ENCODE data around the gene CXorf66. TPM values are rescaled to one million over a fixed set of nuclear protein-coding genes. Genes with fewer than 3 reads are reported as not detected.

Gene CXorf66
- total and polyA plus RNA-seq, 9 of the 15 experiments (the other 6 are each of a cell fraction or from before 2014, with no cell fraction given): not detected

DNA sequence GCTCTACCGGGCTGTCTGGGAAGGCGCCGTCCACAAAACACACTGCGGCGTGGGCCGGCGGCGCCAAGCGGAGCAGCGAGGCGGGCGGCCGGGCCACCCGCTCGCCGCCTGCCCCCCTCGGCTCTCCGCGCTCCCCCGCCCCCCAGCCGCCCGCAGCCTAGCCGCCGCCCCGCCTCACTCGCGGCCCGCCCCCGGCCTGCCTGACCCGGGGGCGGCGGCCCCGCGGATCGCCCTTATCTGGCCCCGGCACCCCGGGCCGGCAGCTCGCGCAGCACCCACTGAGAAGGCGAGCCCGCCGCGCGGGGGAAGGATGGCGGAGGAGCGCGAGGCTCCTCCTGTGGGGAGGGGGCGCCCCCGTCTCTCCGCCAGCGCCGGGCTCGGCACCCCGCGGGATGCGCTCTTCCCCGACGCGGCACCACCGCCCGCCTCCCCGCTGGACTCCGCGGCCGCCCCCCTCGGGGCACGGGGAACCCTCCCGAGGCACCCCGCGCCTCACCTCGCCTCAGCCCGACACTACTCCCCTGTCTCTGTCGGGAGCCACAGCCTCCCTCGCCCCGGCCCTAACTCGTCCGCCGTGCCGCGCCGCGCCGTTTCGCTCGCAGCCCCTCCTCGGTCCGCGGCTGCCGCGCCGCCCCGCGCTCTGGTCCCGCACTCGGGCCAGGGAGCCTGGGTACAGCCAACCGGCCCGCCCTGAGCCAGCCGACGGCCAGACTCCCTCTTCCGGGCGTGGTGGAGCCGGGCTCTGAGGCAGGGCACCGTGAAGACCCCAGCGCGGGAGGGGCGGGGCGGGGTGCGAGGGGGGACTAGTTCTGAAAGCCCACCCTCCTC, 33.0 kb downstream of the CXorf66 start (continued):
- TF ChIP-seq HNRNPLL (IDR thresholded peaks at IDR 0.05; ENCODE audit: low read depth, low read length, poor library complexity, severe bottlenecking) (no peak), NCOA6 (IDR thresholded peaks at IDR 0.05) (0 out of 2 replicates have a peak, but pooled peaks have one; percentile 32), ARID4B (CRISPR knock-in tag; IDR thresholded peaks at IDR 0.05) (peak; percentile 30; the same call in 1 of the 2 replicates), POLR2AphosphoS5 (IDR thresholded peaks at IDR 0.05; ENCODE audit: control insufficient read depth, insufficient read depth, low read depth, low read length) (peak; percentile 85; the same call in 1 of the 2 replicates), ZSCAN29 (IDR thresholded peaks at IDR 0.05) (no peak), CCNT2 (IDR thresholded peaks at IDR 0.05; ENCODE audit: borderline replicate concordance, extremely low read depth, insufficient read length, low read depth, low read length) (peak; percentile 84), ZNF696 (CRISPR knock-in tag; conservative IDR thresholded peaks at IDR 0.05) (no peak), TAF1 (IDR thresholded peaks at IDR 0.05; ENCODE audit: control insufficient read depth, extremely low read depth, insufficient read depth, low read length, severe bottlenecking) (peak; percentile 71), CREM (IDR thresholded peaks at IDR 0.05; ENCODE audit: low read depth) (0 out of 2 replicates have a peak, but pooled peaks have one; percentile 3), ZBTB33 (CRISPR knock-in tag; IDR thresholded peaks at IDR 0.05) (no peak)
- TF ChIP-seq, protein P1, sequence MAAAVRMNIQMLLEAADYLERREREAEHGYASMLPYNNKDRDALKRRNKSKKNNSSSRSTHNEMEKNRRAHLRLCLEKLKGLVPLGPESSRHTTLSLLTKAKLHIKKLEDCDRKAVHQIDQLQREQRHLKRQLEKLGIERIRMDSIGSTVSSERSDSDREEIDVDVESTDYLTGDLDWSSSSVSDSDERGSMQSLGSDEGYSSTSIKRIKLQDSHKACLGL (CRISPR knock-in tag; IDR thresholded peaks at IDR 0.05; ENCODE audit: borderline replicate concordance, poor library complexity, severe bottlenecking): no peak
- TF ChIP-seq, protein P2, sequence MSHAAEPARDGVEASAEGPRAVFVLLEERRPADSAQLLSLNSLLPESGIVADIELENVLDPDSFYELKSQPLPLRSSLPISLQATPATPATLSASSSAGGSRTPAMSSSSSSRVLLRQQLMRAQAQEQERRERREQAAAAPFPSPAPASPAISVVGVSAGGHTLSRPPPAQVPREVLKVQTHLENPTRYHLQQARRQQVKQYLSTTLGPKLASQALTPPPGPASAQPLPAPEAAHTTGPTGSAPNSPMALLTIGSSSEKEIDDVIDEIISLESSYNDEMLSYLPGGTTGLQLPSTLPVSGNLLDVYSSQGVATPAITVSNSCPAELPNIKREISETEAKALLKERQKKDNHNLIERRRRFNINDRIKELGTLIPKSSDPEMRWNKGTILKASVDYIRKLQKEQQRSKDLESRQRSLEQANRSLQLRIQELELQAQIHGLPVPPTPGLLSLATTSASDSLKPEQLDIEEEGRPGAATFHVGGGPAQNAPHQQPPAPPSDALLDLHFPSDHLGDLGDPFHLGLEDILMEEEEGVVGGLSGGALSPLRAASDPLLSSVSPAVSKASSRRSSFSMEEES (CRISPR knock-in tag; IDR thresholded peaks at IDR 0.05): no peak
- TF ChIP-seq, protein P3, sequence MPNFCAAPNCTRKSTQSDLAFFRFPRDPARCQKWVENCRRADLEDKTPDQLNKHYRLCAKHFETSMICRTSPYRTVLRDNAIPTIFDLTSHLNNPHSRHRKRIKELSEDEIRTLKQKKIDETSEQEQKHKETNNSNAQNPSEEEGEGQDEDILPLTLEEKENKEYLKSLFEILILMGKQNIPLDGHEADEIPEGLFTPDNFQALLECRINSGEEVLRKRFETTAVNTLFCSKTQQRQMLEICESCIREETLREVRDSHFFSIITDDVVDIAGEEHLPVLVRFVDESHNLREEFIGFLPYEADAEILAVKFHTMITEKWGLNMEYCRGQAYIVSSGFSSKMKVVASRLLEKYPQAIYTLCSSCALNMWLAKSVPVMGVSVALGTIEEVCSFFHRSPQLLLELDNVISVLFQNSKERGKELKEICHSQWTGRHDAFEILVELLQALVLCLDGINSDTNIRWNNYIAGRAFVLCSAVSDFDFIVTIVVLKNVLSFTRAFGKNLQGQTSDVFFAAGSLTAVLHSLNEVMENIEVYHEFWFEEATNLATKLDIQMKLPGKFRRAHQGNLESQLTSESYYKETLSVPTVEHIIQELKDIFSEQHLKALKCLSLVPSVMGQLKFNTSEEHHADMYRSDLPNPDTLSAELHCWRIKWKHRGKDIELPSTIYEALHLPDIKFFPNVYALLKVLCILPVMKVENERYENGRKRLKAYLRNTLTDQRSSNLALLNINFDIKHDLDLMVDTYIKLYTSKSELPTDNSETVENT (CRISPR knock-in tag; IDR thresholded peaks at IDR 0.05): peak; percentile 56; the same call in 1 of the 2 replicates

All from K562 (cell line).